Uterus (tissue), 4 donors: ENCODE results near the gene C1QC. TPM values are rescaled to one million over a fixed set of nuclear protein-coding genes. Genes with fewer than 3 reads are reported as not detected.
"Not testable (repeated sequence)": the region's sequence is repeated elsewhere in the genome, so short reads cannot be mapped to it uniquely, and the experiment has no call there.

Source experiments
- DNase-seq, 2 donors: peaks; one replicate each; pipeline ENCODE4 v3.0.0-alpha.2; 2019 to 2020
- H3K27ac ChIP-seq, 2 donors: fragments of 200-600 bp; sonication (generic); 1 replicate in 1 of 2; 2 replicates in 1 of 2; pipeline ENCODE4 v1.5.1; 2016 to 2018
- H3K27me3 ChIP-seq, 2 donors: fragments of 200-600 bp; sonication (generic); one replicate each; pipeline ENCODE4 v1.5.1; 2018 to 2019; ENCODE audit warnings: control low read depth in 1 of 2
- H3K36me3 ChIP-seq, 2 donors: fragments of 200-600 bp; sonication (generic); one replicate each; pipeline ENCODE4 v1.5.1; 2019; ENCODE audit warnings: control low read depth in 1 of 2
- H3K4me1 ChIP-seq, 2 donors: fragments of 200-600 bp; sonication (generic); one replicate each; pipeline ENCODE4 v1.5.1; 2018 to 2019; ENCODE audit warnings: control low read depth in 1 of 2
- H3K4me3 ChIP-seq, 2 donors: fragments of 200-600 bp; sonication (generic); 1 replicate in 1 of 2; 2 replicates in 1 of 2; pipeline ENCODE4 v1.5.1; 2018 to 2019; ENCODE audit warnings: mild to moderate bottlenecking in 1 of 2
- H3K9me3 ChIP-seq, 2 donors: fragments of 200-600 bp; sonication (generic); one replicate each; pipeline ENCODE4 v1.5.1; 2019; ENCODE audit warnings: control low read depth in 1 of 2
- CTCF ChIP-seq, 4 experiments: fragments of 200-600 bp in 2 of 4; fragments of 450-650 bp in 2 of 4; sonication (generic) in 2 of 4; IDR thresholded peaks; one replicate each; pipeline ENCODE4 v1.5.1; 2016 to 2019; ENCODE audit warnings: antibody characterized with exemption in 4 of 4, mild to moderate bottlenecking in 2 of 4, moderate library complexity in 1 of 4
- POLR2A ChIP-seq, 2 donors: fragments of 450-650 bp; IDR thresholded peaks; one replicate each; pipeline ENCODE4 v1.6.1; 2016; ENCODE audit warnings: antibody characterized with exemption in 2 of 2, mild to moderate bottlenecking in 1 of 2, moderate library complexity in 1 of 2
- intact Hi-C: fragments of 100-400 bp; cut with DNase I; formaldehyde crosslinking; loops from one replicate; pipeline ENCODE4 v1.15.1; 2023; ENCODE audit warnings: low total_unique reads
- total RNA-seq, 4 donors: library from RNA; depleted of rRNA in 3 of 4; stranded (reverse); fragments of >200 nt in 3 of 4; gene quantifications; one replicate each; pipeline versions ENCODE4 v1.1.0 to v1.2.4, GENCODE V29; 2014 to 2023
- donor health status: DM: yes; HTN: yes; CAD: no.

Gene C1QC
- total RNA-seq, 4 donors from 2014 or later: 8.2 to 120 (median 28.1) TPM

- H3K27ac ChIP-seq: no peak overlapping the region
- H3K9me3 ChIP-seq: no peaks in the 10 kb centered on the region
- H3K4me1 ChIP-seq: no peaks in the 10 kb centered on the region
- H3K27me3 ChIP-seq: no peaks in the 10 kb centered on the region
- intact Hi-C loops: no loop called here
- H3K4me3 ChIP-seq: no peak overlapping the region
- TF ChIP-seq CTCF (IDR thresholded peaks at IDR 0.05): peak in 2 of 4 experiments; percentile 19 to 34
- no peak for TF ChIP-seq POLR2A (IDR thresholded peaks at IDR 0.05)
- DNase-seq: no peak
- H3K36me3 ChIP-seq: no peaks in the 10 kb centered on the region
These were observed 30.3 kb downstream of the C1QC start for GRCh38 chr1:22673486-22674409.

GRCh38 chr1:22674410-22674749, 30.9 kb downstream of the C1QC start:
- Histone ChIP-seq H3K27me3 (no peaks in the 10 kb centered on the region), H3K36me3 (no peaks in the 10 kb centered on the region), H3K27ac (no peak overlapping the region), H3K9me3 (no peaks in the 10 kb centered on the region), H3K4me3 (no peak overlapping the region), H3K4me1 (no peaks in the 10 kb centered on the region)
- TF ChIP-seq POLR2A (IDR thresholded peaks at IDR 0.05): no peak
- no peak for TF ChIP-seq CTCF (IDR thresholded peaks at IDR 0.05)
- intact Hi-C loops: no loop called here
- DNase-seq: no peak

GRCh38 chr1:22676151-22676550, 32.7 kb downstream of the C1QC start:
- H3K9me3 ChIP-seq, H3K27me3 ChIP-seq, H3K4me1 ChIP-seq, H3K27ac ChIP-seq, DNase-seq, H3K36me3 ChIP-seq, intact Hi-C loops, H3K4me3 ChIP-seq: not testable (repeated sequence)

- no peaks in the 10 kb centered on the region for H3K4me1 ChIP-seq
- no peak overlapping the region for H3K27ac ChIP-seq
- intact Hi-C loops: no loop called here
- TF ChIP-seq POLR2A (IDR thresholded peaks at IDR 0.05) (no peak), CTCF (IDR thresholded peaks at IDR 0.05) (no peak)
- no peak overlapping the region for H3K4me3 ChIP-seq
- no peaks in the 10 kb centered on the region for H3K36me3 ChIP-seq
- H3K9me3 ChIP-seq: no peaks in the 10 kb centered on the region
- DNase-seq: no peak
- no peaks in the 10 kb centered on the region for H3K27me3 ChIP-seq
These were observed 33.6 kb downstream of the C1QC start for GRCh38 chr1:22676916-22677583.

GRCh38 chr1:22677931-22678896, 34.8 kb downstream of the C1QC start:
- Histone ChIP-seq H3K4me1 (no peaks in the 10 kb centered on the region), H3K36me3 (no peaks in the 10 kb centered on the region), H3K4me3 (no peak overlapping the region), H3K9me3 (no peaks in the 10 kb centered on the region), H3K27me3 (no peaks in the 10 kb centered on the region), H3K27ac (no peak overlapping the region)
- intact Hi-C loops: no loop called here
- no peak for TF ChIP-seq CTCF (IDR thresholded peaks at IDR 0.05)
- no peak for DNase-seq
